HepG2 (cell line): ENCODE data around the gene NAPSA. TPM values are rescaled to one million over a fixed set of nuclear protein-coding genes. Genes with fewer than 3 reads are reported as not detected.

Experiments
- ATAC-seq: fragments of 200-7000 bp; cut with Tn5 transposase; 3 replicates; pipeline ENCODE4 v1.9.1; 2020; ENCODE audit warnings: mild to moderate bottlenecking, moderate library complexity
- BruUV-seq: library from RNA; stranded (reverse); fragments of 400-500 nt; replicated peaks from 2 replicates; lab custom pipeline; 2021; lab: Mats Ljungman, UMichigan
- CTCF ChIA-PET: fragments of 300-600 bp; formaldehyde crosslinking; extraction: SDS; loops from one replicate; lab custom pipeline; 2021; ENCODE audit warnings: low total read pairs, inconsistent platforms, low intra/inter-chr PET ratio; lab: Yijun Ruan, JAX
- POLR2A ChIA-PET: fragments of 350-600 bp; sonication (Branson Sonifier 250); formaldehyde crosslinking; loops from one replicate; lab custom pipeline; 2020; ENCODE audit warnings: antibody characterized with exemption, inconsistent platforms; lab: Yijun Ruan, JAX
- DNase-seq: peaks from one replicate; pipeline ENCODE4 v3.0.0-alpha.2; 2015; ENCODE audit warnings: low spot score
- FAIRE-seq: peaks from 3 replicates; lab custom pipeline; 2011; peaks lifted over from hg19 to GRCh38; lab: Jason Lieb, UNC
- H2AFZ ChIP-seq: one replicate; pipeline ENCODE4 v1.6.1; 2011; ENCODE audit warnings: low read length, inconsistent platforms
- H3K27ac ChIP-seq: fragments of 300-600 bp; 3 replicates; pipeline ENCODE4 v1.8.0; 2011; ENCODE audit warnings: mixed run types, mild to moderate bottlenecking, mixed read lengths, low read length, inconsistent platforms; ENCODE audit not compliant: insufficient read depth; ENCODE audit errors: extremely low read length
- H3K27me3 ChIP-seq, 2 experiments: fragments of 200-600 bp in 1 of 2; 2 replicates in 1 of 2; 3 replicates in 1 of 2; pipeline versions ENCODE4 v1.6.0 to v1.8.0; 2011; ENCODE audit warnings: low read length in 2 of 2, mild to moderate bottlenecking in 2 of 2, moderate library complexity in 2 of 2, inconsistent platforms in 1 of 2; ENCODE audit not compliant: insufficient read depth in 2 of 2, control insufficient read depth in 1 of 2
- H3K36me3 ChIP-seq, 2 experiments: fragments of 200-600 bp in 1 of 2; replicated peaks in 1 of 2; 2 replicates in 1 of 2; 3 replicates in 1 of 2; pipeline versions ENCODE4 v1.5.1 to v1.8.0; 2011; ENCODE audit warnings: low read length in 2 of 2, inconsistent platforms in 1 of 2; ENCODE audit not compliant: insufficient read depth in 2 of 2, control insufficient read depth in 1 of 2
- H3K4me1 ChIP-seq: 2 replicates; pipeline ENCODE4 v1.5.1; 2012; ENCODE audit warnings: low read length, inconsistent platforms; ENCODE audit not compliant: insufficient read depth
- H3K4me2 ChIP-seq: 2 replicates; pipeline ENCODE4 v1.6.0; 2011; ENCODE audit warnings: low read depth, low read length, inconsistent platforms
- H3K4me3 ChIP-seq, 3 experiments: fragments of 200-600 bp in 1 of 3; sonication (generic), shearing (Covaris generic) in 1 of 3; replicated peaks in 1 of 3; 2 replicates each; pipeline ENCODE4 v1.5.1; 2011 to 2016; ENCODE audit warnings: low read length in 3 of 3, inconsistent platforms in 2 of 3, low read depth in 2 of 3, mild to moderate bottlenecking in 2 of 3, control low read depth in 1 of 3, mixed read lengths in 1 of 3; ENCODE audit not compliant: insufficient read depth in 1 of 3
- H3K79me2 ChIP-seq: one replicate; pipeline ENCODE4 v1.6.1; 2011; ENCODE audit warnings: low read length, inconsistent platforms; ENCODE audit not compliant: insufficient read depth
- H3K9ac ChIP-seq: 2 replicates; pipeline ENCODE4 v1.6.0; 2011; ENCODE audit warnings: mild to moderate bottlenecking, low read depth, low read length, inconsistent platforms; ENCODE audit not compliant: insufficient read depth
- H3K9me3 ChIP-seq: 2 replicates; pipeline ENCODE4 v1.5.1; 2012; ENCODE audit warnings: mild to moderate bottlenecking, low read length
- H4K20me1 ChIP-seq: 2 replicates; pipeline ENCODE4 v1.6.0; 2011; ENCODE audit warnings: inconsistent platforms, mild to moderate bottlenecking, low read length, moderate library complexity; ENCODE audit not compliant: insufficient read depth
- ISL2 ChIP-seq: sonication (generic); formaldehyde crosslinking; IDR thresholded peaks from 2 replicates; pipeline ENCODE4 v1.5.0; 2020; ENCODE audit warnings: missing genetic modification reagents
- ISX ChIP-seq: sonication (generic); formaldehyde crosslinking; conservative IDR thresholded peaks from 2 replicates; pipeline ENCODE4 v1.5.0; 2020; ENCODE audit warnings: missing genetic modification reagents
- RXRA ChIP-seq: sonication (generic); formaldehyde crosslinking; IDR thresholded peaks from 2 replicates; pipeline ENCODE4 v1.5.1; 2020; ENCODE audit warnings: missing genetic modification reagents
- SRSF1 ChIP-seq: fragments of 200-400 bp; formaldehyde crosslinking; optimal IDR thresholded peaks from 2 replicates; pipeline ENCODE3; 2017; ENCODE audit warnings: mild to moderate bottlenecking, low read depth, low read length, moderate library complexity
- TP53 ChIP-seq: sonication (generic); formaldehyde crosslinking; conservative IDR thresholded peaks from 2 replicates; pipeline ENCODE4 v1.4.0; 2020; ENCODE audit warnings: missing genetic modification reagents
- ZNF543 ChIP-seq: sonication (generic); formaldehyde crosslinking; IDR thresholded peaks from 2 replicates; pipeline ENCODE4 v1.4.0; 2020; ENCODE audit warnings: mild to moderate bottlenecking, missing genetic modification reagents
- WGBS: methylation state at CpG from one replicate; pipeline ENCODE4 v1.1.6; 2017; ENCODE audit warnings: low lambda C conversion rate; 5-methylcytosine and 5-hydroxymethylcytosine counted together
- in situ Hi-C: cut with HindIII; loops from 2 replicates; pipeline ENCODE4 v1.10.0; 2017; ENCODE audit warnings: low pct_unique_long_range_greater_than_20kb; ENCODE audit not compliant: extremely low pct_ligation_motif_present
- intact Hi-C: fragments of 100-400 bp; cut with micrococcal nuclease; formaldehyde crosslinking; loops from one replicate; pipeline ENCODE4 v1.10.0; 2022; ENCODE audit not compliant: unreplicated experiment
- polyA plus RNA-seq, 8 experiments: library from polyadenylated mRNA; depleted of rRNA in 3 of 8; stranded (reverse) in 7 of 8; unstranded in 1 of 8; fragments of >200 nt; fragmentation: Illumina TruSeq in 4 of 8; extraction: Trizol in 4 of 8; gene quantifications; 2 replicates each; pipeline versions ENCODE4 v1.2.1 to v1.2.3, GENCODE V29; 2011 to 2016; ENCODE audit warnings: low read depth in 4 of 8, missing spikeins in 1 of 8, mixed read lengths in 1 of 8; ENCODE audit not compliant: insufficient read depth in 1 of 8
- total RNA-seq, 5 experiments: library from RNA; depleted of rRNA; stranded (reverse); fragments of >200 nt; fragmentation: Illumina TruSeq; extraction: Trizol; gene quantifications; 2 replicates each; pipeline ENCODE4 v1.2.3, GENCODE V29; 2016; ENCODE audit warnings: low read depth in 1 of 5
- TF ChIP-seq, protein P1 (sequence below): sonication (generic); formaldehyde crosslinking; IDR thresholded peaks from 2 replicates; pipeline ENCODE4 v1.5.1; 2020; ENCODE audit warnings: missing genetic modification reagents, mild to moderate bottlenecking, borderline replicate concordance
- TF ChIP-seq, protein P2 (sequence below): sonication (generic); formaldehyde crosslinking; IDR thresholded peaks from 2 replicates; pipeline ENCODE4 v1.4.0; 2020; ENCODE audit warnings: missing genetic modification reagents
- TF ChIP-seq, protein P3 (sequence below): IDR thresholded peaks from 2 replicates; pipeline ENCODE4 v1.6.1; 2012; ENCODE audit warnings: low read length, improper control_type of control experiment

The NAPSA gene
- total and polyA plus RNA-seq, 2 of the 13 experiments (the other 11 are each of a cell fraction or from before 2014, with no cell fraction given) = not detected

DNA sequence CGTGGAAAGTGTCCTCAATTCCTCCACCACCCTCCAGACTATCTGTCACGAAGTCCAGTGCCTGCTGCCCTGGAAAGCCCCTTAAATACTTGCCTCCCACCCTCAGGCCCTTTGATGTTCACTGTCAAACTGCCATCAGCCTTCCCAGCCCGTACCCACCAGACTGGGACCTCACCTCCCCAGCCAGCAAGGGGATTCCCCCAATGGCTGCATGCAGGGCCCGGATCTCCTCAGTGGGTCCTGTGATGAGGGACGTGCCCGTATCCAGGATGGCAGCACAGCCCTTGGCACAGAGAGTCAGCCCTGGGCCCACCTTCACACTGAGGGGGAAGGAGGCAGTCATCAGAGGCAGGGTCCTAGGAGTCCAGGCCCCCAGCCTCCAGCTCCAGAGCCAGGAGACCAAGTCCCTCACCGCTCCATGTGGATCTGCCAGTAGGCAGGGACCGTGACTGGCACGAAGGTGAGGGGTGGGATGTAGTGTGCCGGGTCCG is 6.1 kb downstream of the NAPSA start:
- no peak for TF ChIP-seq TP53
- TF ChIP-seq ISL2 (CRISPR knock-in tag) = no peak
- no peak for TF ChIP-seq RXRA (CRISPR knock-in tag)
- no peak for TF ChIP-seq SRSF1
- TF ChIP-seq, protein P1, sequence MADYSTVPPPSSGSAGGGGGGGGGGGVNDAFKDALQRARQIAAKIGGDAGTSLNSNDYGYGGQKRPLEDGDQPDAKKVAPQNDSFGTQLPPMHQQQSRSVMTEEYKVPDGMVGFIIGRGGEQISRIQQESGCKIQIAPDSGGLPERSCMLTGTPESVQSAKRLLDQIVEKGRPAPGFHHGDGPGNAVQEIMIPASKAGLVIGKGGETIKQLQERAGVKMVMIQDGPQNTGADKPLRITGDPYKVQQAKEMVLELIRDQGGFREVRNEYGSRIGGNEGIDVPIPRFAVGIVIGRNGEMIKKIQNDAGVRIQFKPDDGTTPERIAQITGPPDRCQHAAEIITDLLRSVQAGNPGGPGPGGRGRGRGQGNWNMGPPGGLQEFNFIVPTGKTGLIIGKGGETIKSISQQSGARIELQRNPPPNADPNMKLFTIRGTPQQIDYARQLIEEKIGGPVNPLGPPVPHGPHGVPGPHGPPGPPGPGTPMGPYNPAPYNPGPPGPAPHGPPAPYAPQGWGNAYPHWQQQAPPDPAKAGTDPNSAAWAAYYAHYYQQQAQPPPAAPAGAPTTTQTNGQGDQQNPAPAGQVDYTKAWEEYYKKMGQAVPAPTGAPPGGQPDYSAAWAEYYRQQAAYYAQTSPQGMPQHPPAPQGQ = no peak
- TF ChIP-seq, protein P2, sequence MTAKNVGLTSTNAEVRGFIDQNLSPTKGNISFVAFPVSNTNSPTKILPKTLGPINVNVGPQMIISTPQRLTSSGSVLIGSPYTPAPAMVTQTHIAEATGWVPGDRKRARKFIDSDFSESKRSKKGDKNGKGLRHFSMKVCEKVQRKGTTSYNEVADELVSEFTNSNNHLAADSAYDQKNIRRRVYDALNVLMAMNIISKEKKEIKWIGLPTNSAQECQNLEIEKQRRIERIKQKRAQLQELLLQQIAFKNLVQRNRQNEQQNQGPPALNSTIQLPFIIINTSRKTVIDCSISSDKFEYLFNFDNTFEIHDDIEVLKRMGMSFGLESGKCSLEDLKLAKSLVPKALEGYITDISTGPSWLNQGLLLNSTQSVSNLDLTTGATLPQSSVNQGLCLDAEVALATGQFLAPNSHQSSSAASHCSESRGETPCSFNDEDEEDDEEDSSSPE = no peak
- no peak for TF ChIP-seq ISX (CRISPR knock-in tag)
- TF ChIP-seq, protein P3, sequence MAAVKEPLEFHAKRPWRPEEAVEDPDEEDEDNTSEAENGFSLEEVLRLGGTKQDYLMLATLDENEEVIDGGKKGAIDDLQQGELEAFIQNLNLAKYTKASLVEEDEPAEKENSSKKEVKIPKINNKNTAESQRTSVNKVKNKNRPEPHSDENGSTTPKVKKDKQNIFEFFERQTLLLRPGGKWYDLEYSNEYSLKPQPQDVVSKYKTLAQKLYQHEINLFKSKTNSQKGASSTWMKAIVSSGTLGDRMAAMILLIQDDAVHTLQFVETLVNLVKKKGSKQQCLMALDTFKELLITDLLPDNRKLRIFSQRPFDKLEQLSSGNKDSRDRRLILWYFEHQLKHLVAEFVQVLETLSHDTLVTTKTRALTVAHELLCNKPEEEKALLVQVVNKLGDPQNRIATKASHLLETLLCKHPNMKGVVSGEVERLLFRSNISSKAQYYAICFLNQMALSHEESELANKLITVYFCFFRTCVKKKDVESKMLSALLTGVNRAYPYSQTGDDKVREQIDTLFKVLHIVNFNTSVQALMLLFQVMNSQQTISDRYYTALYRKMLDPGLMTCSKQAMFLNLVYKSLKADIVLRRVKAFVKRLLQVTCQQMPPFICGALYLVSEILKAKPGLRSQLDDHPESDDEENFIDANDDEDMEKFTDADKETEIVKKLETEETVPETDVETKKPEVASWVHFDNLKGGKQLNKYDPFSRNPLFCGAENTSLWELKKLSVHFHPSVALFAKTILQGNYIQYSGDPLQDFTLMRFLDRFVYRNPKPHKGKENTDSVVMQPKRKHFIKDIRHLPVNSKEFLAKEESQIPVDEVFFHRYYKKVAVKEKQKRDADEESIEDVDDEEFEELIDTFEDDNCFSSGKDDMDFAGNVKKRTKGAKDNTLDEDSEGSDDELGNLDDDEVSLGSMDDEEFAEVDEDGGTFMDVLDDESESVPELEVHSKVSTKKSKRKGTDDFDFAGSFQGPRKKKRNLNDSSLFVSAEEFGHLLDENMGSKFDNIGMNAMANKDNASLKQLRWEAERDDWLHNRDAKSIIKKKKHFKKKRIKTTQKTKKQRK = no peak
- TF ChIP-seq ZNF543 = no peak
- in situ Hi-C loops (loop anchor here (25.0 kb wide), 1 partner anchor 428 kb away; the partner anchor contains the start of gene ACP4), intact Hi-C loops (no loop called here)
- Histone ChIP-seq H3K4me3 (no peak overlapping the region), H4K20me1 (no peaks in the 10 kb centered on the region), H3K9ac (no peak overlapping the region), H3K79me2 (no peaks in the 10 kb centered on the region), H3K4me2 (no peak overlapping the region), H3K9me3 (no peaks in the 10 kb centered on the region), H3K27ac (no peak overlapping the region), H2AFZ (no peak overlapping the region), H3K4me1 (peaks cover 11% of the 10 kb centered on the region; the same call in 1 of the 2 replicates), H3K27me3 (no peaks in the 10 kb centered on the region), H3K36me3 (no peaks in the 10 kb centered on the region)
- POLR2A ChIA-PET = no interaction called here
- CTCF ChIA-PET = no interaction called here
- no peak for ATAC-seq
- whole genome bisulfite sequencing = 42% methylated on average over 8 of the region's 11 CpGs
- no peak for FAIRE-seq
- no peak for DNase-seq
- BruUV-seq = no TSS peak
